Thyroid gland (tissue), 4 donors: ENCODE measurements around the gene GREB1.

ENCODE experiments used
- CTCF ChIP-seq, 6 experiments: fragments of 200-600 bp in 3 of 6; fragments of 450-650 bp in 3 of 6; sonication (generic) in 3 of 6; IDR thresholded peaks; one replicate each; pipeline ENCODE4 v1.5.1; 2016 to 2019; ENCODE audit warnings: antibody characterized with exemption in 6 of 6, mild to moderate bottlenecking in 2 of 6, inconsistent platforms in 1 of 6, moderate library complexity in 1 of 6
- POLR2A ChIP-seq, 2 donors: fragments of 450-650 bp; IDR thresholded peaks; one replicate each; pipeline ENCODE4 v1.6.1; 2017; ENCODE audit warnings: antibody characterized with exemption in 2 of 2, mild to moderate bottlenecking in 2 of 2, moderate library complexity in 1 of 2

- no peak for TF ChIP-seq CTCF (IDR thresholded peaks at IDR 0.05)
- TF ChIP-seq POLR2A (IDR thresholded peaks at IDR 0.05), result no peak
Observed at GRCh38 chr2:11652553-11652952, 118.7 kb downstream of the GREB1 start.
